ENCODE data around the gene PTTG1IP2.
A peak's percentile ranks its signal among the peaks of the same experiment; 100 is the strongest.

The PTTG1IP2 gene

GRCh38 chr7:90484706-90485105, 15.3 kb downstream of the PTTG1IP2 start:
- DNase-seq: no peak

DNA sequence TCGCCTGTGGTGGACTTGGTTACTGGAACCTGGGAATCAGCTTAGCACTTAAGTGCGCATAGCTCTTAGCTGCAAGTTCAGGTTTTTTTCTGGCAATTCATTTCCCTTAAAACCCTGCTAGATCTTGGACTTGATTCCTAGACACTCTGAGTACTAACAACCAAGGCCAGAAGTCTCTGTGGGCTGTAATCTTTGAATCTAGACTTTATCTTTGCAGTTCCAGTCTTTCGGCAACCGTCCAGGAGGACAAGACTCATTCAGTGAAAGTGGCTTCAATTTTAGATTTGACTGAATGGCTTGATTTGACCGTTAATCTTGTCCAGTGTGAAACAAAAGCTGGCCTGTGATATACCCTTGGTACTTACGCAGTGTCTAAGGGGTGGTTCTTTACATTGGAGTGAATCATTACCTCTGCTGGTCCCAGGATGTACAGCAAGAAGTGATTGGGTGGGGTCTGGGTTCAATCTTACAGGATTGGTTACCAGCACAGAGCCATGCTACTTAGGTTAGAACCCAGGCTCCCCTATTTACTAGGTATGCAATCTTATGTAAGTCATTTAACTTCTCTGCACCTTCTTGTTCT, 16.4 kb downstream of the PTTG1IP2 start:
- peak; percentile 26 for DNase-seq

DNA sequence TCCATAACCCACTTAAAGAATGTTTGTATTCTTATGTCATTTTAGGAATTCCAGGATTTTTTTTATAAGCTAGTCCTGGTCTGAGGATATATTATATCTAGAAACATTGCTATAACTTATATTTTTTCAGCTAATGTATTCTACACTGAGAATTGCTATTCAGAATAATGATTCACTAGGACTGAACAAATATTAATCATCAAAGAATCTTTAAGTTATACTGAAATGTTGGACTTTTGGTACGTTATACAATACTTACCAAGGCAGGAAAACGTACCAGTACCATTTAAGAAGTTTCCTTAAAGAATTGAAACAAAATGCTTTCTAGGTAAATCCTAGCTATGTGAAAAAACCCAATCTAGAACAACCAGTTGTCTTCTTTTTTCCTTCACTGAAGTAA, 18.4 kb downstream of the PTTG1IP2 start:
- DNase-seq: no peak

GRCh38 chr7:90488220-90488619, 18.8 kb downstream of the PTTG1IP2 start:
- DNase-seq: no peak

DNA sequence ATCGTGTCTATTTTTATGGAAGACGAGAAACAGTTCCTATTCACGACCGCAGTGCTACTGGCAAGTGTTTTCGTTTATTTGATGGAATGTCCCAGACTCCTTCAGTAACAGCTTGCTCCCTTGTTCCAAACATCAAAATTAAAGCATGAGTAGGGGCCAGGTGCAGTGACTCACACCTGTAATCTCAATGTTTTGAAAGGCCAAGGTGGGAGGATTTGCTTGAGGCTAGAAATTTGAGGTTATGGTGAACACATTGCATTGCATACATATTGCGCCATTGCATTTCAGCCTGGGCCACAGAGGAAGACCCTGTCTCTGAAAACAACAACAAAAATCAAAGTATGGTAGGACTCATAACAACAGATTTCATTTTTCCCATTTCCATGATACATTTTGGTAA, 22.8 kb downstream of the PTTG1IP2 start:
- no peak for DNase-seq

GRCh38 chr7:90495241-90495640, 25.8 kb downstream of the PTTG1IP2 start:
- no peak for DNase-seq

DNA sequence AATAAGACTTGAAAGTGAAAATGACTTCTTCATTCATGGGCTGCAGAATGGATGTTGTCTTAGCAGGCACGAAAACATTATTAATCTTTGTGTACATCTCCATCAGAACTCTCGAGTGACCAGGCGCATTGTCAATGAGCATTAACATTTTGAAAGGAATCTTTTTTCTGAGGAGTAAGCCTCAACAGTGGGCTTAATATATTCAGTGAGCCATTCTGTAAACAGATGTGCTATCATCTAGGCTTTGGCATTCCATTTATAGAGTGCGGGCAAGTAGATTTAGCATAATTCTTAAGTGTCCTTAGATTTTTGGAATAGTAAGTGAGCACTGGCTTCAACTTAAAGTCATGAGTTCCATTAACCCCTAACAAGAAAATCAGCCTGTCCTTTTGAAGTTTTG, 33.1 kb downstream of the PTTG1IP2 start:
- DNase-seq: no peak

- no peak for DNase-seq
Observed at GRCh38 chr7:90503367-90503766, 33.9 kb downstream of the PTTG1IP2 start.

- no peak for DNase-seq
Observed at GRCh38 chr7:90507692-90508091, 38.3 kb downstream of the PTTG1IP2 start.

DNA sequence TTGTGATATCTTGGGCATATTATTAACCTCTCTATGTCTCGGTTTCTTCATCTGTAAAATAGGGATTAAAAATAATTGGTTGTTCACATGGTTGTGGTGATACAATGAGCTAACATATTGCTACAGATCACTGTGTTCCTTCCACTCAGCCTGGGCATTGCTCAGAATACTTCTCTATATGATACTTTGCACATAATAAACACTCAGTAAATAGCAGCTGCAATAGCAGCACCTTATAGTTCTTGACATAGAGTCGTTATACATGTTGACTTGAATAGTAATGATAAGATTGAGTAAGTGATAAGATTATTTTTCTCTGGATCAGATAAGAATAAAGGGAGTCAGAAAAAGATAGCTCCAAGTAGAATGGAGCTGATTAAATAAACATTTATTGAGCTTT, 42.3 kb downstream of the PTTG1IP2 start:
- DNase-seq: no peak

GRCh38 chr7:90512821-90513254, 43.4 kb downstream of the PTTG1IP2 start:
- DNase-seq: no peak

- no peak for DNase-seq
Observed at GRCh38 chr7:90516257-90516656, 46.8 kb downstream of the PTTG1IP2 start.

GRCh38 chr7:90518630-90519029, 49.2 kb downstream of the PTTG1IP2 start:
- DNase-seq: no peak

DNA sequence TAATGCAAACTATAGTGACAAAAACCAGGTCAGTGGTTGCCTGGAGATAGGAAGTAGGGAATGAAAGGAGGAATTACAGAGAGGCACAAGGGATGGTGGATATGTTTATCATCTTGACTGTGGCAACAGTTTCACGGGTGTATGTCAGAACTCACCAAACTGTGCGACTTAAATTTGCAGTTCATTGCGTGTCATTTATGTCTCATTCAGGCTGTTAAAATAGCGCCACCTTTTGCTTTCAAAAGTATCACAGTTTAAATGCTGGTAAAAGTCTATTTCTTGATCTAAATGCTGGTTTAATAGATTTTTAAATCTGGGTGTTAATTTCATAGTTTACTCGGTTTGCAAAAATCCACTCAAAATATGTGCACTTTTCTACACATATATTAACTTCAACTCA, 51.0 kb downstream of the PTTG1IP2 start:
- DNase-seq: peak; percentile 32

- no peak for DNase-seq
Observed at GRCh38 chr7:90530263-90530662, 60.8 kb downstream of the PTTG1IP2 start.

DNA sequence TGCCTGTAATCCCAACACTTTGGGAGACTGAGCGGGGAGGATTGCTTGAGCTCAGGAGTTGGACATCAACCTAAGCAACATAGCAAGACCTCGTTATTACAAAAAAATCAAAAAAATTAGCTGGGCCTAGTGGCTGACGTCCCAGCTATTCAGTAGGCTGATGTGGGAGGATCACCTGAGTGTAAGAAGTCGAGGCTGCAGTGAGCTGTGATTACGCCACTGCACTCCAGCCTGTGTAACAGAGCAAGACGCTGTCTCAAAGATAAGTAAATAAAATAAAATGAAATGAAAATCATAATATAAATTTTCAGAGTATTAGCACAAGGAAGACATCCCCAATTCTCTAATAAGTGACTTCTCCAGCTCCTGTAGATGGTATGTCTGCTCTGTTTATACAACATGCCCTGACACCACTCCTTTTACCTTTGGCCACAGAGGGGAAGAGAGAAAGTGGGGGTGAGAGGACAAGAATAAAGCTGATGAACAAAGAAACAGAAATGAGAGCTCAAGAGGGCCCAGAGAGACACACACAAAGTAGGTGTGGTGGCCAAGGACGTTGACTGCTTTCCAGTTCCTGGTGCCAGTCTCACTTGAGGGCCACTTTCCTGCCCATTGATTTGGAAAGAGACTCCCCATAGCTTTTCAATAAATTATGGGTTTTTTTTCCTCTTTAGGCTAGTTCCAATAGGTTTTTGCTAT, 62.9 kb downstream of the PTTG1IP2 start:
- no peak for DNase-seq

- no peak for DNase-seq
Observed at GRCh38 chr7:90536449-90536848, 67.0 kb downstream of the PTTG1IP2 start.

DNA sequence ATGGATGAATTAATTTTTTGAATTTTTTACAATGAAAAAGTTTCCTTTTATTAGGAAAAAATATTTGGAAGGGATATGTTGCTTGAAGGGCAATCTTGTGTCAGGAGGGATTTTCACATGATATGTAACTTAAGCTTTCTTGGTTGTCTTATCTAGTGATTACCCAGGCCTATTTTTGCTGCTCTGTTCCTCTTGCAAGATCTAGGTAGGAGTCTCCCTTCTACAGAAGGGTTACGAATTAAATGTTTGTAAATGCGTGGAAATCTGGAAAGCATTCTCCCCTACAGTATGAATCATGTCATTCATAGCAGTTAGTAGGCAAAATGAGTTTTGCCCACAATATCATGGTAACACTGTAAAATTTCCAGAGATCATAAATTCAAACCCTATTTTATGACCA, 69.0 kb downstream of the PTTG1IP2 start:
- DNase-seq: no peak

GRCh38 chr7:90540406-90540805, 71.0 kb downstream of the PTTG1IP2 start:
- DNase-seq: no peak

GRCh38 chr7:90551036-90551435, 81.6 kb downstream of the PTTG1IP2 start:
- DNase-seq: no peak

- DNase-seq: peak; percentile 52
Observed at GRCh38 chr7:90552521-90552920, 83.1 kb downstream of the PTTG1IP2 start.

DNA sequence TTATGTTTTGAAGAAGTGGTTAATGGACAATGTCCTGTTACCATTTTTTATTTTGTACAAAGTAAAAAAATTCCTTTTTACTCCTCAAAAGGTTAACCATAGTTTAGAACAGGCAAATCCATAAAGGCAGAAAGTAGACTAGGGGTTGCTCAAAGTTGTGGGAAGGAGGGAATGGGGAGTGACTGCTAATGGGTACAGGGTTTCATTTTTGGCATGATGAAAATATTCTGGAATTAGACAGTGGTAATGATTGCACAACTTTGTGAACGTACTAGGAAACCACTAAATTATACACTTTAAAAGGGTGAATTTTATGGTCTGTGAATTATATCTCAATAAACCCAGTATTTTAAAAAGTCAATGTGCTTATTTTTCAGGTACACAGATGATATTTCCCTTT, 91.3 kb downstream of the PTTG1IP2 start:
- DNase-seq: no peak
